ENCODE results near the gene AGBL4. TPM values are rescaled to one million over a fixed set of nuclear protein-coding genes. Genes with fewer than 3 reads are reported as not detected.

Gene AGBL4
- total RNA-seq, 1 experiment from 2014 or later: not detected

DNA sequence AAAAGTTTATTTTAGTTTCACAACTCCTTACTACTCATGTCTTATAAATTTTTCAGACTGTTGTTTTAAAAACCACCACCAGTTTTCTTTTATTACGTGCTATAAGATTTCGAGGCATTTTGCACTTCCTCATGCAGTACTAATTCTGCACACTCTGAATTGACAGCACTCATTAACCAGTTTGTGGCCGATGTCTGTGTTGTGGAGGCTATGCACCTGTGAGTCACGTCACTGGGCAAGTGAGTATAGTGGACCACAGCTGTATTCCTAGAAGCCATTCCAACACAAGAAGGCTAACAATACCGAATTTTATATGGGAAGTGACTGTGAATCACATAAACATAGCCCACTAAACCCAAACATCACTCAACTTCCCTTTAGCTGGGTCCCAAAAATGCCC, 1530.7 kb downstream of the AGBL4 start:
- BruUV-seq (replicated peaks): no TSS peak
- no peak overlapping the region for H3K4me3 Mint-ChIP-seq (ENCODE audit: unreplicated experiment)
- H3K27me3 Mint-ChIP-seq (ENCODE audit: insufficient read depth, unreplicated experiment): peaks cover 3% of the 10 kb centered on the region
- H3K36me3 Mint-ChIP-seq (ENCODE audit: insufficient read depth, unreplicated experiment): no peaks in the 10 kb centered on the region
- TF ChIP-seq, protein P1, sequence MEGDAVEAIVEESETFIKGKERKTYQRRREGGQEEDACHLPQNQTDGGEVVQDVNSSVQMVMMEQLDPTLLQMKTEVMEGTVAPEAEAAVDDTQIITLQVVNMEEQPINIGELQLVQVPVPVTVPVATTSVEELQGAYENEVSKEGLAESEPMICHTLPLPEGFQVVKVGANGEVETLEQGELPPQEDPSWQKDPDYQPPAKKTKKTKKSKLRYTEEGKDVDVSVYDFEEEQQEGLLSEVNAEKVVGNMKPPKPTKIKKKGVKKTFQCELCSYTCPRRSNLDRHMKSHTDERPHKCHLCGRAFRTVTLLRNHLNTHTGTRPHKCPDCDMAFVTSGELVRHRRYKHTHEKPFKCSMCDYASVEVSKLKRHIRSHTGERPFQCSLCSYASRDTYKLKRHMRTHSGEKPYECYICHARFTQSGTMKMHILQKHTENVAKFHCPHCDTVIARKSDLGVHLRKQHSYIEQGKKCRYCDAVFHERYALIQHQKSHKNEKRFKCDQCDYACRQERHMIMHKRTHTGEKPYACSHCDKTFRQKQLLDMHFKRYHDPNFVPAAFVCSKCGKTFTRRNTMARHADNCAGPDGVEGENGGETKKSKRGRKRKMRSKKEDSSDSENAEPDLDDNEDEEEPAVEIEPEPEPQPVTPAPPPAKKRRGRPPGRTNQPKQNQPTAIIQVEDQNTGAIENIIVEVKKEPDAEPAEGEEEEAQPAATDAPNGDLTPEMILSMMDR (IDR thresholded peaks at IDR 0.05; ENCODE audit: insufficient read depth in 1 of 2, low read depth in 1 of 2, low read length in 1 of 2, severe bottlenecking in 1 of 2, unreplicated experiment in 1 of 2): no peak
- no peaks in the 10 kb centered on the region for H3K27me3 ChIP-seq (replicated peaks; ENCODE audit: control insufficient read depth, insufficient read depth, low read length)
- peaks cover 8% of the 10 kb centered on the region for H3K4me1 ChIP-seq
- H3K4me1 Mint-ChIP-seq (ENCODE audit: low read depth, unreplicated experiment): peaks cover 11% of the 10 kb centered on the region
- H3K36me3 ChIP-seq (ENCODE audit: control insufficient read depth, insufficient read depth, low read length): no peaks in the 10 kb centered on the region
- intact Hi-C loops (cut with micrococcal nuclease; ENCODE audit: unreplicated experiment): loop anchor here (10.0 kb wide), 2 partner anchors 228 to 388 kb away; no protein-coding TSS in a partner anchor
- no peak for DNase-seq
- ChIA-PET POLR2A (no interaction called here), CTCF (no interaction called here)
- no peaks in the 10 kb centered on the region for H3K9me3 Mint-ChIP-seq (ENCODE audit: unreplicated experiment)
- H3K9me3 ChIP-seq: no peaks in the 10 kb centered on the region
- H3K27ac Mint-ChIP-seq (ENCODE audit: unreplicated experiment): no peak overlapping the region
- no peak overlapping the region for H3K4me3 ChIP-seq (ENCODE audit: low read depth, low read length)

DNA sequence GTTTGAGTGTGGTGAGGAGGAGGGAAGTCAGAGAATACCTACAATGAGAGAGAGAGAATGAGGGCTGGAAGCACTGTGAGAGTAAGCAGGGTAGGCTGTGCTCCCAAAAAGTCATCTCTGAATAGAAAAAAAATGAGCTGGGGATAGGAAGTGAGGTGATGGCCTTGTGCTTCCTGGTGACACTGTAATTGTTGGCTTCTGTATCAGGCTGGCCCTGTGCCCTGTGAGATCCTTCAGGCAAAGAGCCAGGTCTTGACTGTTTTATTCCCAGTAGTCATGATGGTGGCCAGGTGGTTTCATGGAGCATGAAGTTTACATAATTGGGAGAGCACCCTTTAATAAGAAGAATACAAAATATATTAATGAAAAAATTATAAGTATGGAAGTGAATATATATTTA, 1531.4 kb downstream of the AGBL4 start:
- H3K9me3 Mint-ChIP-seq (ENCODE audit: unreplicated experiment): no peaks in the 10 kb centered on the region
- Histone ChIP-seq H3K27me3 (replicated peaks; ENCODE audit: control insufficient read depth, insufficient read depth, low read length) (no peaks in the 10 kb centered on the region), H3K4me1 (peaks cover 8% of the 10 kb centered on the region), H3K36me3 (ENCODE audit: control insufficient read depth, insufficient read depth, low read length) (no peaks in the 10 kb centered on the region), H3K9me3 (no peaks in the 10 kb centered on the region), H3K4me3 (ENCODE audit: low read depth, low read length) (no peak overlapping the region)
- no peak overlapping the region for H3K27ac Mint-ChIP-seq (ENCODE audit: unreplicated experiment)
- CTCF ChIA-PET: no interaction called here
- H3K36me3 Mint-ChIP-seq (ENCODE audit: insufficient read depth, unreplicated experiment): no peaks in the 10 kb centered on the region
- BruUV-seq (replicated peaks): no TSS peak
- intact Hi-C loops (cut with micrococcal nuclease; ENCODE audit: unreplicated experiment): loop anchor here (10.0 kb wide), 2 partner anchors 228 to 388 kb away; no protein-coding TSS in a partner anchor
- H3K4me3 Mint-ChIP-seq (ENCODE audit: unreplicated experiment): no peak overlapping the region
- no peak for DNase-seq
- TF ChIP-seq, protein P1 (IDR thresholded peaks at IDR 0.05; ENCODE audit: insufficient read depth in 1 of 2, low read depth in 1 of 2, low read length in 1 of 2, severe bottlenecking in 1 of 2, unreplicated experiment in 1 of 2): no peak
- H3K4me1 Mint-ChIP-seq (ENCODE audit: low read depth, unreplicated experiment): peaks cover 11% of the 10 kb centered on the region
- POLR2A ChIA-PET: no interaction called here
- H3K27me3 Mint-ChIP-seq (ENCODE audit: insufficient read depth, unreplicated experiment): peaks cover 3% of the 10 kb centered on the region

DNA sequence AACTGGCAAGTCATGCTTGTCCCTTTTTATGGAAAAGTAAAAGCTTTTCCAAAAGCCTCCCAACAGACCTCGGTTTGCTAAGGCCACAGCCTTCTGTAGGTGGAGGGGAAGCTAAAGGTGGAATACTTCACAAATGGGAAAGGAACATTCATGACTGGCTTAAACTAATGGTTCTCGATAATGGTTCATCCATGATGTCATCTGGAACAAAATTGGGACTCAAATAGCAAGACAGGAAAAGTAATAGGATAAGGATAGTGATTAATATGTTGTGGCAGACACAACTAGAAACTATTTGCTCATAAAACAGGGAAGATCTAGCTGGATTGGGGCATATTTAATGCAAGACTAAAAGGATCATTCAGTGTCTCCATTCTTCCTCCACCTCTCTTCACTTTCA, 1535.0 kb downstream of the AGBL4 start:
- no peak overlapping the region for H3K4me3 Mint-ChIP-seq (ENCODE audit: unreplicated experiment)
- Histone ChIP-seq H3K9me3 (no peaks in the 10 kb centered on the region), H3K27me3 (replicated peaks; ENCODE audit: control insufficient read depth, insufficient read depth, low read length) (no peaks in the 10 kb centered on the region), H3K4me1 (no peaks in the 10 kb centered on the region), H3K4me3 (ENCODE audit: low read depth, low read length) (no peak overlapping the region), H3K36me3 (ENCODE audit: control insufficient read depth, insufficient read depth, low read length) (no peaks in the 10 kb centered on the region)
- no peaks in the 10 kb centered on the region for H3K36me3 Mint-ChIP-seq (ENCODE audit: insufficient read depth, unreplicated experiment)
- TF ChIP-seq, protein P1 (IDR thresholded peaks at IDR 0.05; ENCODE audit: insufficient read depth in 1 of 2, low read depth in 1 of 2, low read length in 1 of 2, severe bottlenecking in 1 of 2, unreplicated experiment in 1 of 2): no peak
- no TSS peak for BruUV-seq (replicated peaks)
- DNase-seq: no peak
- ChIA-PET CTCF (no interaction called here), POLR2A (no interaction called here)
- H3K27ac Mint-ChIP-seq (ENCODE audit: unreplicated experiment): no peak overlapping the region
- intact Hi-C loops (cut with micrococcal nuclease; ENCODE audit: unreplicated experiment): no loop called here
- peaks cover 2% of the 10 kb centered on the region for H3K4me1 Mint-ChIP-seq (ENCODE audit: low read depth, unreplicated experiment)
- H3K27me3 Mint-ChIP-seq (ENCODE audit: insufficient read depth, unreplicated experiment): peaks cover 3% of the 10 kb centered on the region
- no peaks in the 10 kb centered on the region for H3K9me3 Mint-ChIP-seq (ENCODE audit: unreplicated experiment)

Other genes with a start within 250 kb of the AGBL4 start
- not detected in 2 replicates for gene ELAVL4, start 85.0 kb upstream of the AGBL4 start, total RNA-seq (2022)